Loucy (cell line): ENCODE results near the gene KCNH2.

ENCODE experiments used
- CTCF ChIP-seq: fragments of 200-600 bp; sonication (generic); conservative IDR thresholded peaks from 2 replicates; pipeline ENCODE4 v1.5.1; 2014; ENCODE audit warnings: mild to moderate bottlenecking, antibody characterized with exemption, low read length
- EZH2phosphoT487 ChIP-seq: fragments of 200-600 bp; IDR thresholded peaks from 2 replicates; pipeline ENCODE4 v1.6.1; 2018; ENCODE audit warnings: antibody characterized with exemption, mild to moderate bottlenecking, moderate library complexity, borderline replicate concordance

- TF ChIP-seq CTCF (no peak), EZH2phosphoT487 (no peak)
These were observed 12.5 kb upstream of the KCNH2 start, which contains the start of gene NOS3 for GRCh38 chr7:150990416-150991186.
